Breast epithelium (tissue), 3 donors: ENCODE data around the gene GRIK4.

ENCODE experiments used
- CTCF ChIP-seq, 3 donors: fragments of 450-650 bp; IDR thresholded peaks; one replicate each; pipeline ENCODE4 v1.5.1; 2016 to 2017; ENCODE audit warnings: antibody characterized with exemption in 3 of 3, mild to moderate bottlenecking in 3 of 3, moderate library complexity in 3 of 3
- POLR2A ChIP-seq: fragments of 450-650 bp; IDR thresholded peaks from one replicate; pipeline ENCODE4 v1.6.1; 2016; ENCODE audit warnings: antibody characterized with exemption, mild to moderate bottlenecking, moderate library complexity
- POLR2AphosphoS5 ChIP-seq, 3 donors: sonication (generic); formaldehyde crosslinking; IDR thresholded peaks; one replicate each; pipeline ENCODE4 v1.6.1; 2017; ENCODE audit warnings: antibody characterized with exemption in 3 of 3

- no peak for TF ChIP-seq CTCF (IDR thresholded peaks at IDR 0.05)
- no peak for TF ChIP-seq POLR2A
- no peak for TF ChIP-seq POLR2AphosphoS5 (IDR thresholded peaks at IDR 0.05)
Observed at GRCh38 chr11:120784566-120785251, 273.2 kb downstream of the GRIK4 start.
